HG03342 (cell line): ENCODE data around the gene SLC22A3.
A peak's percentile ranks its signal among the peaks of the same experiment; 100 is the strongest.
"Not testable (repeated sequence)": the region's sequence is repeated elsewhere in the genome, so short reads cannot be mapped to it uniquely, and the experiment has no call there.

Experiments
- ATAC-seq: cut with Tn5 transposase; IDR thresholded peaks from one replicate; pipeline ENCODE4 v1.9.1; 2021; ENCODE audit warnings: mild to moderate bottlenecking, moderate library complexity; ENCODE audit not compliant: unreplicated experiment

The SLC22A3 gene

GRCh38 chr6:160437154-160437553 lies 89.0 kb downstream of the SLC22A3 start:
- ATAC-seq: no peak

DNA sequence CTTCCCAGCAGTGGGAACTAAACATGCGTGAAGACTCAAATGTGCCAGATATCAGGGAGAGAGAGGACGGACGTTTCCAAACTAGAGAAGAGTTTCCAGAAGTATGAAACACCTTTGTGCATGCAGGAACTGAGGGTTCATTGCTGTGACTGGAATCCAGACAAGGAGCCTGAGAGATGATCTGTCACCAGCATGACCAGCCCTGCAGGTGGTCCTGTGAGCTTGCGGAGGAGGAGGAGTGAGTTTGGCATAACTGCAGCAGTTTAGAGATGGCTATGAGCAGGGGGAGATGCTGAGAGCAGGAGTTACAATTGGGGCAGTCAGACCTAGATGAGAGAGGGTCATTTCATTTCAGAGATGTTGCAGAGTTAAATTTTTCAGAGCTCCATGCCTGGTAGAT lies 89.6 kb downstream of the SLC22A3 start:
- ATAC-seq: no peak

DNA sequence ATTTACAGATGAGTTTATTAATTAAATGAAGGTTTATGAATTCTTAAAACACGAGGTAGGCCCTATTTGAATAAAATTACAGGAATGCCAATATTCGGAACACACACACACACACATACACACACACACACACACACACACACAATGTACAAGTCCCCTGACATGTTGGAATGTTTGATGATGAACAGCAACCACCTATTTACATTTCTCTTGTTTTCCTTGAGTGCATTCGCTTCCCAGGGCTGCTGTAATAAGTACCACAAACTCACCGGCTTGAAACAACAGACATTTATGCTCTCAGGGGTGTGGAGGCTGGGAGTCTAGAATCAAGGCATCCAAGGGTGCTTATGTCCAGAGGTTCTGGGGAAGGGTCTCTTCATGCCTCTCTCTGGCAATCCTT lies 90.3 kb downstream of the SLC22A3 start:
- no peak for ATAC-seq

DNA sequence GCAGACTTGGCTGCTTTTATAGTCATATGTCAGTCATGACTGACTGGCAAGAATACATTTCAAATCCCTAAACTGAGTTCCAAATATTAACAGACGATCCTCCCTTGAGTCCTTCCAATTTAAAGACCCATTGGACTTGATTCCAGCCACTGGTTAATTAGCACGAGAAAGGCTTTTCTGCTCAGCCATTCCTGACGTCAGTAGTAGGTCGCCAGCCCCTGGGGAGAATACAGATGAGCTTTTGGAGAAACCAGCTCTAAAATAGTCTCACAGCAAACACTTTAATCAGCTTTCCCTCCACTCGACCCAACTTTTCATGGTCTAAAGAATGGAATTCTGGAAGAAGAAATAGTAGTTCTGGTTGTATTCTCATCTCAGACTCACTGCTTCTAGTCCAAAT lies 91.6 kb downstream of the SLC22A3 start:
- ATAC-seq: no peak

- no peak for ATAC-seq
Observed at GRCh38 chr6:160442151-160442550, 94.0 kb downstream of the SLC22A3 start.

DNA sequence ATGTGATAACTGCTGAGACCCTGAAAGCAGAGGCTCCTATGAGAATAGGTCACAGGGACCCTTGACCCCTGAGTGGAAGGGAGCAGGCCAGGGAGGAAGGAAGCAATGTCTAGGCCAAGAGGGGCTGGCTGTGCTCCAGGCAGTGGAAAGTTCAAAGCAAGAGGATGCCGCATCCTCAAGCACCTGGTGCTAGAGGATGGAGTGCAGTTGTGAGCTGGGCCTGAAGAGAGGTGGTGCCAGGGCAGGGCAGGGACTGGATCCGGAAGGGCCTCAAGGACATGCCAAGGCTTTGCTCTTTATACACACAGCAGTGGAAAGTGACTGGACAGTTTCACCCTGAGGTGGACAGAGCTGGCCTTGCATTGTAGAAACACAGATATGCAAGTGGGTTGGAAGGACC lies 97.0 kb downstream of the SLC22A3 start:
- ATAC-seq: no peak

DNA sequence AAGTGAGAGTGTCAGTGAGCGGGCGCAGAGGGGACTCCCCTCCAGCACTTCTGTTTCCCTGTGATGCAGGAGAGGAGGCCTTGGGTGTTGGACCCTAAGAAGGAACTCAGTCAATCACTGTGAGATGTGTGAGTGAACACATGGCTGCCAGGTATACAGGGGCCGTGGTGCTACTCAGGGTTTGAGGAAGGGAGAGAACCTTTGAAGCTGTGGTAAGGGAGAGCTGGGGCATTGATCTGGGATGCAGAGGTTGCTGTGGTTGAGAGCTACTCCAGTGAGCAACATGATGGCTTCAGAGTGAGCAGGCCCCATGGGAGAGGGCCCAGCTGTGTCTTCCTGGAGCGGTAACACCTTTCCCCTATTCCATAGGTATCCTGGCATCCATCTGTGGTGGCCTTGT lies 99.2 kb downstream of the SLC22A3 start:
- ATAC-seq: no peak

DNA sequence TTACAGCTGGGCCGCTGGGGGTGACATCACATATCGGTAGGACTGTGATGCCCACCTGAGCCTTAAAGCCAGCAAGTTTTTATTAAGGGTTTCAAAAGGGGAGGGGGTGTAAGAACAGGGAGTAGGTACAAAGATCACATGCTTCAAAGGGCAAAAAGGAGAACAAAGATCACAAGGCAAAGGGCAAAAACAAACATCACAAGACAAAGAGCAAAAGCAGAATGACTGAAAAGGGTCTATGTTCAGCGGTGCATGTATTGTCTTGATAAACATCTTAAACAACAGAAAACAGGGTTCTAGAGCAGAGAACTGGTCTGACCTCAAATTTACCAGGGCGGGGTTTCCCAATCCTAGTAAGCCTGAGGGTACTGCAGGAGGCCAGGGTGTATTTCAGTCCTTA lies 101.6 kb downstream of the SLC22A3 start:
- ATAC-seq: not testable (repeated sequence)

DNA sequence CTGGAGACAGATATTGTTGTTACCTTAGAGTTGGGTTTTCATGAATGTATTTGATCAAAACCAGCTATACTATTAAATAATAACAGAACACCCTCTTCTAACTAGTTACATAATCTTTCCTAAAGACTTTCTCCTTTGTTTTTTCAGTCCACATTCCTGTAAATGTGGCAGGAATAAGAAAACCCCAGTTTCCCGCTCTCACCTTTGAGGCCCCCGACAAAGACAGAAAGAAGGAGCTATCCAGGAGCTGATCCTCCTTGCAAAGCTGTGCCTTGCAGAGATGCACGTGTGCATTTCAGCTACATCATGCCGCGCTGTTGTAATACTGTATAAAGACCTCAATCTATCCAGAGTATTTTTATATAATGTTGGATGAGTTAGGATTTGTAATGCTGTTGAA lies 102.7 kb downstream of the SLC22A3 start:
- no peak for ATAC-seq

GRCh38 chr6:160454303-160454702 lies 106.1 kb downstream of the SLC22A3 start:
- no peak for ATAC-seq

- ATAC-seq: no peak
Observed at GRCh38 chr6:160455081-160455480, 106.9 kb downstream of the SLC22A3 start.

GRCh38 chr6:160455541-160456213 lies 107.5 kb downstream of the SLC22A3 start:
- peak; percentile 79 for ATAC-seq

- no peak for ATAC-seq
Observed at GRCh38 chr6:160456214-160456546, 108.0 kb downstream of the SLC22A3 start.

DNA sequence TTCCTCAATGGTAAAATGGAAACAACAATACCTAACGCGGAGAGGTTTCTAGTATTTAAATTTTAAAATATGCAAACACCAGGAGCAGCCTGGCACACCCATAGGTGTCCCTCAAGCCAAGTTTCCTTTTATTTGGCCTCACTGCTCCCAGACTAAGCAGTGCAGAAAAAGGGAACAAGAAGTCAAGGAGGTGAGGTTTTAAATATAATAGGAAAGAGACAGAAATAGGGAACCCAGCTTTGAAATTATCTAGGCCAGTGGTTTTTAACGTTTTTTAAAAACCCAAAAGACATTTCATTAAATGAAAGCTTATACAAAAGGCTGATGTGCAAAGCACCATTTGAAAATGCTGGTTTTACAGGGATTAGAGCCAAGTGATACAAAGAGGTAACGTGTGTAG lies 109.6 kb downstream of the SLC22A3 start:
- ATAC-seq: no peak

DNA sequence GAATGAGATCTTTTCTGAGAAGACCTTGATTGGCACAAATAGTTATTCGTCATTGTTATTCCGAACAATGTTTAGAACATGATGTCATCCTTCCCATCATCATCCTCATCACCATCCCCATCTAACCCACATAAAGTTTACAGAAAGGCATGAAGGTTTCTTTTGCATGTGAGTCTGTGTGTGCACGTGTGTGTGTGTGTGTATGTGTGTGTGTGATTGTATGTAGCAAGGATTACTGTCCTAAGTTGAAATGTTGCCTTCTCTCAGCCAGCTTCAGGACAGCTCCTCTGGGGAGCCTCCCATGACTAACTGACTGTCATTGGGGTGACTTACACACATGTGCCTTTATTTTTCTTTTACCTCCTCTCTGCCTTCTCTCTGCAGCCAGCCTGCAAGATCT lies 113.5 kb downstream of the SLC22A3 start:
- no peak for ATAC-seq

DNA sequence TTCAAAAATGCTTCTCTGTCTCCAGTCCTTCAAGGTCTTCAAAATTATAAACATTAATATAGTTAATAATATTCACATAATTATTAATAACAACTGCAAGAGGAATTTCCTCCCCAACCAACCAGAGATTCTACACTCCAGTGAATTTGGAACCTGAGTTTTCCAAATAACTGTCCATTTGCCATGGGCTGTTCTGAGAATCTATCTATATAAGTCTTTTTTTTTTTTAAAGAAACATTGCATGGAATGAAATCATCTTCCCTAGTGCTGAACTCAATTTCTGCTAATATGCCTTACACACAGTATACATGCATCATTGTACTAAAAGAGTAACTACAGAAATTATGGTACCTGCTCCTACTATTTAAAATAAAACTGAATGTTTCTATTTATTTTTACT lies 113.9 kb downstream of the SLC22A3 start:
- ATAC-seq: peak; percentile 23

- peak; percentile 95 for ATAC-seq
Observed at GRCh38 chr6:160462551-160463109, 114.5 kb downstream of the SLC22A3 start.

- no peak for ATAC-seq
Observed at GRCh38 chr6:160464744-160465143, 116.6 kb downstream of the SLC22A3 start.

DNA sequence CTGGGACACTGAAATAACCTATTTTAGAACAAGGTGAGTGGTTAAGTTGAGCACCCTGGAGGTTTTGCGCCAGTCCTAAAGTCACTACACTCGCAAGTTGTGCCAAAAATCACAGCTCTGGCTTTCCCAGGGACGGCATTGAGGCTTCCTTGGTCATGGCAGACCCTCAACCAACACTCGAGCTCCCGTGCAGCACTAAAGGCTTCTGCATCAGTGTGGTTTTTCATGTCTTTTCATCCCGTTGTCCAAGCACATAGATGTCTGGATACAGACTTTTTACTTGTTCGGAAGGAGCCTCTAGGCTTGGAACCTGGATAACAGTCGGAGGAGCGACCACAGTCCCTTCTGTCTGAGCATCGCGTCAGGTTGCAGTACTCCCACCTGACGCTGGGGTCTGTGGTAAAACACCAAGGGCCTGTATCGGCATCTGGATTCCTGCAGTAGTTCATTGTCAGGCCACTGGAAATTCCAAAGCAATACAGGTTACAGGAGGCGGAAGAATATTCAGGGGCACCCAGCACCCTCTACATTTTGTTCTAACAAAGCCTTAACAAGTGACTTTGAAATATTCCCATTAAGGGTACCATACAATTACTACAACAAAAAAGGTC lies 119.2 kb downstream of the SLC22A3 start:
- not testable (repeated sequence) for ATAC-seq

- no peak for ATAC-seq
Observed at GRCh38 chr6:160469153-160469552, 121.0 kb downstream of the SLC22A3 start.

DNA sequence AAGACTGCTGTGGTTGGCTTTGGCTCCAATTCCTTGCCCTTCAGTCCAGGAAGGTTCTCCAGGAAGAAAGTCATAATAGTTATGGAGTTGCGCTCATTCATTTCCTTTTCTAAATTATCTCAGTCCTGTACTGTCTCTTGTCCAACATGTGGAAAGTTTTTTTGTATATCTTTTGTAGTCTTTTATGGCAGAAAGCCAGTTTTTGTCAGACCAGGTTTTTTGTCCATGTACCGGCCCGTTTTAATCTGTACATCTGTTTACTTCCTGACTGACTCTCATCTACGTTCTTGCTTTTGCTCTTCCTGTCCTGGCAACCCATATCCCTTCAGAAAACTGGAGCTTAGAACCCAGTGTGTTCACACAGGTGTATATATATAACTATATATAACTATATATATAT lies 127.9 kb downstream of the SLC22A3 start:
- not testable (repeated sequence) for ATAC-seq

GRCh38 chr6:160477072-160477471 lies 128.9 kb downstream of the SLC22A3 start:
- ATAC-seq: not testable (repeated sequence)

- ATAC-seq: no peak
Observed at GRCh38 chr6:160477901-160478300, 129.7 kb downstream of the SLC22A3 start.
